Inflammatory macrophage treated with lipopolysaccharide for 1 hour (primary cell): ENCODE data around the gene GABPB1.

Source experiments
- DNase-seq, 2 donors: peaks; one replicate each; pipeline ENCODE4 v3.0.0-alpha.2; 2020 to 2022

The GABPB1 gene

GRCh38 chr15:50275091-50275490, 79.9 kb downstream of the GABPB1 start:
- DNase-seq: no peak

- DNase-seq: no peak
These were observed 87.4 kb downstream of the GABPB1 start for GRCh38 chr15:50267577-50267976.

DNA sequence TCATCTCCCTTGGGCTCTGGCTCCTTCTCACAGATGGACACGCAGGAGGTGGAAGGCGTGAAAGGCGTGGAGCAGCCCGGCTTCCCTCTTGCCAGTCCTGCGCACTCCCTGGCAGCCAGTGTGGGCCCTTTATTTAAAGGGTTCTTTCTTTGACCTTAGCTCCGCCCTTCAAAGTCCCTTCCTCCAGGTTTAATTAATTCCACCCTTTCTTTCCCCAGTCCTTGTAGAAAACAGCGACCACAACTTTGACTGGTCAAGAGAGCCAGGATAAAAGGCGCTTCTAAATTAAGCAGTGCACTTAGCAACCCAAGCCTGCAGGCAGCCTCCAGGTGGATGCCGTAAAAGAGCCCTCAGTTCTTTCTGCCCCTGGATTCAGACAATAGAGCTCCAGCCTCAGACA, 89.4 kb downstream of the GABPB1 start, which contains the start of gene HDC:
Gene HDC (minus strand): TSS at position 107 of the 400 bp plus-strand sequence. CDS start 103 bp downstream, at position 4.
- DNase-seq: no peak

GRCh38 chr15:50262533-50262932, 92.5 kb downstream of the GABPB1 start:
- no peak for DNase-seq

DNA sequence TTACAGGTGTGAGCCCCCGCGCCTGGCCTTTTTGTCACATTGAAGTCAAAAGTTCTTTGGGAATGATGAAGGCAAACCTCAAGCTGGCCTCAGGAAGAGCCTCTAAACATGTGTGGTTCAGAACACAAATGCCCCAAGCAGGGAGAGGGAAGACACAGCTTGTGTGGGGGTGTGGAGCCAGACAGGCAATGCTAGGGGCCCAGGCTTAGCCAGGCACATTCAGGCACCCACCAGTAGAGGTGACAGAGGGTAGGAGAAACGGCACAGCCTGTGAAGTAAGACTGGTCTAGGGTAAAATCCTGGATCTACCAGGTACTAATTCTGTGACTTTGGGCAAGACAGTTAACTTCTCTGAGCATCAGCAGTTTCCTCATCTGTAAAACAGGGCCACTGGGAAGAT, 93.0 kb downstream of the GABPB1 start:
- DNase-seq: no peak

- no peak for DNase-seq
These were observed 94.0 kb downstream of the GABPB1 start for GRCh38 chr15:50260969-50261496.

- DNase-seq: no peak
These were observed 95.7 kb downstream of the GABPB1 start for GRCh38 chr15:50259276-50259675.

DNA sequence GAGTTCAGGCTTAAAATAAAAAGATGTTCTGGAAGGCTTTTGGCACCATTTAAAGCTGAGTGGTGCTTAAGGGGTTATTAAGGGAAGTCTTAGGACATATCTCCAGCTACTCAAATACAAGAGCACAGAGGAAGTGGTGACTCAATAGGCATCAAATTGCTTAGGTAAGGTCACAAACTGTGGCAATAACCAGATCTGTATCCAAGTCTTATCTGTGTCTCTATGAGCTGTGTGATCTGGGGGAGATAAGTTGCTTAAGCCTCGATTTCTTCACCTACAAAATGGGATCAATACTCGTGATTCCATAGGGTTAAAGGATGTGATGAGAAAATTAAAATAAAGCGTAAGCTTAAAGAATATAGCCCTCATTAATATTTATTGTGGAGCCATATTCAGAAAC, 97.1 kb downstream of the GABPB1 start:
- DNase-seq: peak; percentile 61 to 70

- DNase-seq: no peak
These were observed 97.7 kb downstream of the GABPB1 start for GRCh38 chr15:50257332-50257731.

- no peak for DNase-seq
These were observed 98.6 kb downstream of the GABPB1 start for GRCh38 chr15:50256188-50257041.

- no peak for DNase-seq
These were observed 102.4 kb downstream of the GABPB1 start for GRCh38 chr15:50252556-50252955.

GRCh38 chr15:50251638-50252182, 103.3 kb downstream of the GABPB1 start:
- no peak for DNase-seq

DNA sequence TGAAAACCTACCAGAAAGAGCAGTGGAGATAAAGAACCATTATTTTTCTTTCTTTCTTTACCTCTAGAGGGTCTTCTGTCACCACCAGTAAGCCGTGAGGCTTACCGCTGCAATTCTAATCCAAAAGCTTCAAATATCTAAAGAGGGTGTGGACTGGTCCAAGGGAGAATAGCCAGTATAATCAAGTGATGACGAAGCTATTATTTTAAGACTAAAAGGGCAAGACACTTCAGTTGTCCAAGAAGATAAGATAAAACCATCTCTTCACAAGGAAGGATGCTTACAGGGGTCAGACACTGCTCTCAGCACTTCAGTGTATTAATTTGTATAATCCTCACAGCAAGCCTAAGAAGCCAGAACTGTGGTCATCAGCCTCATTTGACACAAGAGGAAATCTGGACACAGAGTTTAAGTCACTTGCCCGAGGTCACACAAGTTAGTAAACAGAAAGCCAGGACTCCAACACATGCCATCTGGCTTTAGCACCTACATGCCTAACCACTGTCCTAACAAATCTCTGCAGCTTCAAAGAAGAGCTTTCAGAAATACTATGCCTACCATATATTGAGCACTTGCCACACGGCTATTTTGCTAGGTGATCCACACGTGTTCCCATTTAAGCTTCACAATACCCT, 104.1 kb downstream of the GABPB1 start:
- no peak for DNase-seq

GRCh38 chr15:50249704-50250103, 105.3 kb downstream of the GABPB1 start:
- DNase-seq: no peak

DNA sequence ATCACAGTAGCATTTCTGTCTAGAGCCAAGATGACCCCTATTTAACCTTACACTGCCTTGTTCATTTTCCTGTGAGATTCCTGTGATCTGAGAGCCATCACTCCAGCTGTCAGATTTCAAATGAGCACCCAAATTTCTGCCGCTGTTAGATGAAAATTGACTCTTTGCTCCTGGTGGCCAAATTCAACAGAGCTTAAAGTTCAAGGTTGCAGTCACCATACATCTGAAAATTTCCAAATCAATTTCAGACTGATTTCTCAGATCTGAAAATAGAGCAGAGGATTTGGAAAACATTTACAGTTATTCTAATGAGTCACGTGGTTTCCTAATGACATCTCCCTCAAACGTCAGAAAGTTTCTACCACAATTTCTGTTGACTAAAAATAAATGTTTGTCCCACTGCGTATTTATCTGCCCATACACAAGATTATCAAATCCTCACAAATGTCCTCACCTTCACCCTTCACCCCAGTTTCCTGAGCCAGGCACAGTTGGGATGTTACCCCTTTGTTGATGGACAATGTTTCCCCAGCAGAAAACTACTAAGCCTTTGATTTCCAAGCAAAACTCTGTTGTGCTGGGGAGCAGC, 105.9 kb downstream of the GABPB1 start:
- DNase-seq: no peak

DNA sequence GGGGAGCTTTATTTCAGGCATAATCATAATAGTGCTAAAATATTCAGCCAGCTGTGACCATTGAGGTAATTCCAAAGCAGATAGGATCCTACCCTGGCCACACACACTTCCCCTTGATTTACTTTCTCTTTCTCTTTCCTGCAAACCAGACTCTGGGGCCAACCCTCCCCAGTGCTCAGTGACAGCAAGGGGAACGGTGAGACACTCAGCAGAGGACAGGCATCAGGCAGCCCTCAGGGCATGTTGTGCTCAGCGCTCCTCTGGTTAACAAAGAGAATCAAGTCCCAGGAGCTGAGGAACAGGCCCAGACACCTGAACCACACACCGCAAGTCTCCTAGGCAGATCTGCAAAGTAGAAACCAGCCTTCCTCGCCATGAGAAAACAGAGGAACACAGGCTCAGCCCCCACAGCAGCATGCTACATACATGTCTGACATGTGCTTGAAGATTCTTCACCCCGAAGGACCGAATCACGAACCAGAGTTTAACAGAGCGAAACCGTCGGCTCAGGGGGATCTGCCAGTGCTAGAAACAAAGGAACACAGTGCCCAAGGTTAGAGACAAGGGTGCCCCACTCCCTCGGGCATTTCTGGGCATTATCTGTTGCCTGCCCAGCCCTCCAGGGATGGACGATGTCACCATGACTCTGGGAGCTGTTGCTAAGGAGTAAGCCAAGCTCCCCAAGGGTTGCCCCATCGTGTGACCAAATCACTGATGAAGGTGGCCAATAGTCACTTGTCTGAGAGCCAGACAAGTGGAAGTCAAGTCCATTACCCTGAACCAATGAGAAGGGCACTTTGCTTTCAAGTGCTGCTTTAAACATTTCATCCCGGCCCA, 107.0 kb downstream of the GABPB1 start:
- peak; percentile 64 to 70 for DNase-seq

DNA sequence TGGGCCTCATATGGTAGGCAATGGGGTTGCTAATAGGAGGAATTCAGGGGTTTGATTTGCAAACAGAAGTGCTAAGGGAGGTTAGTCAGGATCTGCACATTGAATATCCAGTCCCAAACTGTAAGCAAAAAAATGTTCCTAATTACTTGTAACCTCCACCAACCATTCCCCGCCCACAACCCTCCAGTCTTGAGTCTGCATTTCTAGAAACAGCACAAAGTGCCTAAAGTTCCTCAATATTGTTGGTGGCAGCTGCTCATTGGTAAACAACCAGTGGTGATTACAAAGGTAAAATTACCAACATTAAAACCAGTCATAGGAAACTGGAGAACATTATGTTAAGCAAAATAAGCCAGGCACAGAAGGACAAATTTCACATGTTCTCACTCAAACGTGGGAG, 108.4 kb downstream of the GABPB1 start:
- peak; percentile 39 to 49 for DNase-seq

DNA sequence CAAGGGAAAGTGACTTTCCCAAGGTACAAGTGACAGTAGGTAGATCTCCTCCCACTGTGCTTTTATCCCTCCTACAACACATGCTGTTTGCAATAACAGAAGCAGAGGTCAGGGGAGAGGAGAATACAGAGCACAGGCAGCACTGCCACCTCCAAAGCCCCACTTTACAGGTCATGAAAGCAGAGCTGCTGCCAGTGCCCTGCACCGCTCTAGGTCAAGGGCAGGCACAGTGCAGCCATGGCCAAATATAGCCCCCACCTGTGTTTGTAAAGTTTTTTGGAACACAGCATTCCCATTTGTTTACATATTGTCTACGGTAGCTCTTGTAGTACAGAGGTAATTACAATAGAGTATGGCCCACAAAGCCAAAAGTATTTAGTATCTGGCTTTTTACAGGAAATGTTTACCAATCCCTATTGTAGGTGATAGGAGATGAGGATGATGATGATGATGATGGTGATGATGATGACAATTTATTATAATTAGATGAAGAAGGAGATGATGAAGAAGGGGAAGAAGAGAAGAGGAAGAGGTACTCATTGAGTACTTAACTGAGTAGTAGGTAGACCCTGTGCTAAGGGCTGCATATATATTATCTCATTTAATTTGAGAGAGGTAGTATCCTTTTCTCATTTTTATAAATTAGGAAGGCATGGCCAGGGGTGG, 109.9 kb downstream of the GABPB1 start:
- no peak for DNase-seq

DNA sequence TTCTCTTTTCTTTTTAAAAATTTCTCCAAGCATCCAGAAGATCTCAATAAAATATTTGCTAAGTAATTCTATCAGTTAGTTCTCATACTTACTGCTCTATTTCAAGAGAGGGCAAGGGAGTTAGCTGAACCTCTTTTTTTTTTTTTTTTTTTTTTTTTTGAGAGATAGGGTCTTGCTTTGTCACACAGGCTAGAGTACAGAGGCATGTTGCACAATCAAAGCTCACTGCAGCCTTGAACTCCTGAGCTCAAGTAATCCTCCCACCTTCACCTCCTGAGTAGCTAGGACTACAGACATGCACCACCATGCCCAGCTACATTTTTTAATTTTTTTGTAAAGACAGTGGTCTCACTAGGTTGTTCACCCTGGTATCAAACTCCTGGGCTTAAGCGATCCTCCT, 110.8 kb downstream of the GABPB1 start:
- no peak for DNase-seq

DNA sequence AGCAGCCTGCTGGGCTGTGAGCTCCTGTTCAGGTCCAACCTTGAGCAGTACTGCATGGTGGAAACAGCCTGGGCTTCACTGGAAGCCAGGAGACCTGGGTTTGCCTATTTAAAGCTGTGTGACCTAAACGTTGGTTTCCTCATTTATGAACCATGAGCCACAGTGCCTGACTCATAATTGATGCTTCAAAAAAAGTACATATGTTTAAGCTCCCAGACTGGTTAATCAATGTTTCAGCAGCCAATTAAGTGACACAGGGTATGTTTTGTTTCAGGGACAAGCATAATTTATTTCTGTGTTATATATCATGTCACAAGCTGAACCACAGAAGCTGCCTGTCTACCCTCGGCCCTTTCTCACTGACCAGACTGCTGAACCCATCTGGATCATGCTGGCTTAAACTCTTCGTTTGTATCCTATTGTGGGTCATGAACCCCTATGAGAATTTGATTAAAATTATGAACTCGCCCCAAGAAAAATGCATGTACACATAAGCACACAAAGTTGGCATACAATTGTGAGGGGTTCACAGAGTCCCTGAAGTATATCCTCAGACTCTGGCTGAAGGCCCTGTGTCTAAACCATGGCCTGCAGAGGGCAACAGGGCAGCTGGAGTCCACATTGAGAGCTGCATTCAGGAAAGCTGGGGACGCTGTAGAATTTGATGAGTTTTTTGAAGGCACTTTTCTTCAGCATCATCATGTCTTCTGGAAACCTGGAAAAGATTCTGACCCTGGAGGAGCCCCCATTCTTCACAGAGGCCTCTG, 113.1 kb downstream of the GABPB1 start:
- no peak for DNase-seq

GRCh38 chr15:50238255-50238654, 116.7 kb downstream of the GABPB1 start:
- DNase-seq: no peak
